AG09319 (cell line): Measurements from ENCODE around the gene MAGEH1.

Experiments
- DNase-seq: peaks from one replicate; pipeline ENCODE4 v3.0.0-alpha.2; 2010; ENCODE audit warnings: low read depth; ENCODE audit errors: extremely low read depth
- CTCF ChIP-seq: IDR thresholded peaks from 2 replicates; pipeline ENCODE4 v1.5.1; 2011; ENCODE audit warnings: low read depth, mild to moderate bottlenecking, inconsistent platforms, low read length, moderate library complexity

The MAGEH1 gene

GRCh38 chrX:55480390-55481062, 28.6 kb downstream of the MAGEH1 start:
- no peak for TF ChIP-seq CTCF
- no peak for DNase-seq

- DNase-seq, result no peak
Observed at GRCh38 chrX:55484948-55485347, 33.0 kb downstream of the MAGEH1 start.

GRCh38 chrX:55486736-55487135, 34.8 kb downstream of the MAGEH1 start:
- DNase-seq, result no peak
- TF ChIP-seq CTCF, result no peak

More at GRCh38 chrX:55484948-55485347, 33.0 kb downstream of the MAGEH1 start:
- TF ChIP-seq CTCF, result no peak

GRCh38 chrX:55487143-55487542, 35.2 kb downstream of the MAGEH1 start:
- TF ChIP-seq CTCF, result no peak
- DNase-seq, result no peak

GRCh38 chrX:55488006-55488592, 36.2 kb downstream of the MAGEH1 start:
- TF ChIP-seq CTCF, result no peak
- no peak for DNase-seq

- no peak for TF ChIP-seq CTCF
- DNase-seq, result no peak
Observed at GRCh38 chrX:55488593-55489313, 36.8 kb downstream of the MAGEH1 start.

GRCh38 chrX:55489314-55490009, 37.5 kb downstream of the MAGEH1 start, which contains the start of gene USP51:
Gene USP51, minus strand, starts transcription at chrX:55489848. Its CDS starts 909 bp downstream, at chrX:55488939.
- DNase-seq, result peak; percentile 27

More at GRCh38 chrX:55489314-55490009, 37.5 kb downstream of the MAGEH1 start, which contains the start of gene USP51:
- TF ChIP-seq CTCF, result no peak; the same call in 1 of the 2 replicates
